Neural crest cell (in vitro differentiated cells): ENCODE data around the gene ROBO4. TPM values are rescaled to one million over a fixed set of nuclear protein-coding genes. Genes with fewer than 3 reads are reported as not detected.

Experiments used
- DNase-seq: peaks from one replicate; pipeline ENCODE4 v3.0.0; 2021; ENCODE audit warnings: low read depth, mixed read lengths, low spot score
- H3K27ac Mint-ChIP-seq: one replicate; pipeline ENCODE4 v1.8.0; 2021; ENCODE audit warnings: mild to moderate bottlenecking, mixed read lengths; ENCODE audit not compliant: unreplicated experiment
- H3K27me3 Mint-ChIP-seq: 2 replicates; pipeline ENCODE4 v1.8.0; 2021; ENCODE audit warnings: low read depth, mild to moderate bottlenecking, mixed read lengths
- H3K36me3 Mint-ChIP-seq: 2 replicates; pipeline ENCODE4 v1.8.0; 2021; ENCODE audit warnings: low read depth, mild to moderate bottlenecking, mixed read lengths
- H3K4me1 Mint-ChIP-seq: 2 replicates; pipeline ENCODE4 v1.8.0; 2021; ENCODE audit warnings: mixed read lengths
- H3K4me3 Mint-ChIP-seq: one replicate; pipeline ENCODE4 v1.8.0; 2021; ENCODE audit warnings: mild to moderate bottlenecking, mixed read lengths
- H3K9me3 Mint-ChIP-seq: 2 replicates; pipeline ENCODE4 v1.8.0; 2021; ENCODE audit warnings: mixed read lengths
- total RNA-seq: library from RNA; stranded (reverse); gene quantifications from 2 replicates; pipeline ENCODE4 v1.2.1, GENCODE V29; 2021
- TF ChIP-seq, protein P1 (sequence below): fragments of 200-600 bp; sonication (generic); conservative IDR thresholded peaks from 2 replicates; pipeline ENCODE4 v1.5.0; 2021; ENCODE audit warnings: antibody characterized with exemption, mild to moderate bottlenecking

Gene ROBO4
- total RNA-seq, 1 donor from 2014 or later: 0.05 TPM

DNA sequence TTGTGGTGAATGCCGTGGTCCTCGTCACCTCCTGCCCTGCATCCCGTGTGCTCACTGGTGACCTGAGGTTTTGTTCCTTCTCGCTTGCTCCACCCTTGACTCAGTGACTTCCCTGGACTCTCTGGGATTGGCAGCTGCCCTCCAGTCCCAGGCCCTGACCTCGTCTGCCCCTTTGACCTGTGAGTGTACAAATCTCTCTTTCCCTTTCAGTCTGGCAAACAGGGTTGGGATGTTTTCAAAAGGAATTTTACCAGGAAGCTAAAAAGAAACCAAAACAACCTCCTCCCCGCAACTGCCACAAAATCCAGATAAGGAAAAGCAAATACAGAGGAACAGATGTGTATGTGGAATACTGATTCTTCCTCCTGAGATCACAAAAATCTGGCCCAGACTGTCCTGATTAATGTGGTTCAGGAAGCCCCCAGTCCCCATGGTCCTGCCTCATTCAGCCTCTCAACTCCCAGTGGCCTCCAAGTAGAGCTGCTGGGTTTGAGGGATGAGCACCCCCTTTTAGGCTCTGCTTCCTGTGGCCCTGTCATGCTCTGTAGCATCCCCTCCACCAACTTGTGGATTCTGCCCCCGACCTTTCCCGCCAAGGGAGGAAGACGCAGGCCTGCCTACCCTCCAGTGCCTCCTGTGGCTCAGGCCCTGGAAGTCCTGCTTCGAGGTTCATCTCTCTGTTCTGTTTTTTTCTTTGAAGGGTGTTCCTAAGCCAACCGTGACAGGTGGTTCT, 15.2 kb downstream of the ROBO4 start:
- peaks cover 2% of the 10 kb centered on the region for H3K9me3 Mint-ChIP-seq
- peaks cover 9% of the 10 kb centered on the region for H3K27me3 Mint-ChIP-seq
- no peak overlapping the region for H3K4me3 Mint-ChIP-seq
- DNase-seq: no peak
- H3K27ac Mint-ChIP-seq: no peak overlapping the region
- peaks cover 20% of the 10 kb centered on the region for H3K4me1 Mint-ChIP-seq
- H3K36me3 Mint-ChIP-seq: no peaks in the 10 kb centered on the region
- TF ChIP-seq, protein P1, sequence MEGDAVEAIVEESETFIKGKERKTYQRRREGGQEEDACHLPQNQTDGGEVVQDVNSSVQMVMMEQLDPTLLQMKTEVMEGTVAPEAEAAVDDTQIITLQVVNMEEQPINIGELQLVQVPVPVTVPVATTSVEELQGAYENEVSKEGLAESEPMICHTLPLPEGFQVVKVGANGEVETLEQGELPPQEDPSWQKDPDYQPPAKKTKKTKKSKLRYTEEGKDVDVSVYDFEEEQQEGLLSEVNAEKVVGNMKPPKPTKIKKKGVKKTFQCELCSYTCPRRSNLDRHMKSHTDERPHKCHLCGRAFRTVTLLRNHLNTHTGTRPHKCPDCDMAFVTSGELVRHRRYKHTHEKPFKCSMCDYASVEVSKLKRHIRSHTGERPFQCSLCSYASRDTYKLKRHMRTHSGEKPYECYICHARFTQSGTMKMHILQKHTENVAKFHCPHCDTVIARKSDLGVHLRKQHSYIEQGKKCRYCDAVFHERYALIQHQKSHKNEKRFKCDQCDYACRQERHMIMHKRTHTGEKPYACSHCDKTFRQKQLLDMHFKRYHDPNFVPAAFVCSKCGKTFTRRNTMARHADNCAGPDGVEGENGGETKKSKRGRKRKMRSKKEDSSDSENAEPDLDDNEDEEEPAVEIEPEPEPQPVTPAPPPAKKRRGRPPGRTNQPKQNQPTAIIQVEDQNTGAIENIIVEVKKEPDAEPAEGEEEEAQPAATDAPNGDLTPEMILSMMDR: no peak

- Mint-ChIP-seq H3K27ac (peak overlapping the region; percentile 62), H3K36me3 (no peaks in the 10 kb centered on the region), H3K9me3 (peaks cover 2% of the 10 kb centered on the region), H3K27me3 (peaks cover 12% of the 10 kb centered on the region), H3K4me1 (peaks cover 31% of the 10 kb centered on the region), H3K4me3 (peak overlapping the region; percentile 23)
- TF ChIP-seq, protein P1: no peak
- no peak for DNase-seq
These were observed 16.7 kb downstream of the ROBO4 start for GRCh38 chr11:124880958-124881357.

GRCh38 chr11:124880290-124880611, 17.4 kb downstream of the ROBO4 start:
- Mint-ChIP-seq H3K27ac (no peak overlapping the region), H3K9me3 (peaks cover 2% of the 10 kb centered on the region), H3K4me1 (peaks cover 31% of the 10 kb centered on the region), H3K27me3 (peaks cover 17% of the 10 kb centered on the region), H3K4me3 (no peak overlapping the region), H3K36me3 (no peaks in the 10 kb centered on the region)
- DNase-seq: no peak
- TF ChIP-seq, protein P1: no peak

GRCh38 chr11:124879493-124880289, 18.0 kb downstream of the ROBO4 start:
- TF ChIP-seq, protein P1: no peak
- H3K9me3 Mint-ChIP-seq: peaks cover 2% of the 10 kb centered on the region
- peaks cover 22% of the 10 kb centered on the region for H3K27me3 Mint-ChIP-seq
- H3K4me1 Mint-ChIP-seq: peaks cover 31% of the 10 kb centered on the region
- no peak for DNase-seq
- no peak overlapping the region for H3K4me3 Mint-ChIP-seq
- no peak overlapping the region for H3K27ac Mint-ChIP-seq
- H3K36me3 Mint-ChIP-seq: no peaks in the 10 kb centered on the region

GRCh38 chr11:124878759-124879492, 18.7 kb downstream of the ROBO4 start:
- no peaks in the 10 kb centered on the region for H3K36me3 Mint-ChIP-seq
- TF ChIP-seq, protein P1: no peak
- H3K27me3 Mint-ChIP-seq: peaks cover 29% of the 10 kb centered on the region
- no peak for DNase-seq
- H3K27ac Mint-ChIP-seq: no peak overlapping the region
- H3K4me1 Mint-ChIP-seq: peaks cover 28% of the 10 kb centered on the region
- no peaks in the 10 kb centered on the region for H3K9me3 Mint-ChIP-seq
- peak overlapping the region; percentile 32 for H3K4me3 Mint-ChIP-seq
